GM19193 (cell line): ENCODE data around the gene CD3D.

Experiments used
- POLR2A ChIP-seq: IDR thresholded peaks from 4 replicates; pipeline ENCODE4 v1.6.1; 2011; ENCODE audit not compliant: insufficient read depth, insufficient read length; ENCODE audit errors: extremely low read depth

CD3D gene

GRCh38 chr11:118349475-118349874 lies 7.0 kb upstream of the CD3D start:
- TF ChIP-seq POLR2A: no peak

DNA sequence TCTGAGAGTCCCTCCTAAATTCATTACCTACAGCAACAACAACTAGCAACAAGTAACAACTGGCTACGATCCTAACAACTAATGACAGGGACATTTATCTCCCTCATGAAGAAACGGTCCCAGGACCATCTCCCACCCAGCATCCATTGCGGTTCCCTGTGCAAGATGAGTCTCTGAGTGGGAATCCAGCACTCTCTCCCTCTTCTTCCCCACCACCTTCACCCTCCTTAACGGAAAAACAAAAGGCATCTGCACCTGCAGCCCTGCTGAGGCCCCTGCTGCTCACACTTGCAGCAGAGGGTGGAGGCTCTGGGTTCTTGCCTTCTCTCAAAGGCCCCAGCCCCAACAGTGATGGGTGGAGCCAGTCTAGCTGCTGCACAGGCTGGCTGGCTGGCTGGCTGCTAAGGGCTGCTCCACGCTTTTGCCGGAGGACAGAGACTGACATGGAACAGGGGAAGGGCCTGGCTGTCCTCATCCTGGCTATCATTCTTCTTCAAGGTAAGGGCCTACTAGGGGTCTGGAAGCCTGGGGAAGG lies 1.5 kb upstream of the CD3D start, which contains the start of gene CD3G:
Gene CD3G, plus strand, starts transcription at position 364 of the 535 bp plus-strand sequence. Its CDS starts 80 bp downstream, at position 444.
- no peak for TF ChIP-seq POLR2A

DNA sequence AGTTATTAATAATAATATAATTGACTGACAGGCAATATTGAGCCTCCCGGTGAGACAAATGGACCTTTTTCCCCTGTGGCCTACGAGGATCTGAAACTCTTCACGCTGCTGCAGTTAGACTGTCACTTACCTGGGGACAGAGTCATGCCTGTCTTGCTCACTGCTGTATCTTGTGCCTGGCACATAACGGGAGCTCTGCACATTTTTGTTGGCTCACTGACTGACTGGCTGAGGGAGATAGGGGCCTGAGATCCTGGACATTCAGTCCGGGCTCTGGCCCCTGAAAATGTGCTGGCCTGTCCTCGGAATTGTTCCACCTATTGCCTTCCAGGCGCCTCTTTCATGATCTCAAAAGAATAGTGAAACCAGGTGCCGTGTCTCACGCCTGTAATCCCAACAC lies 743 bp upstream of the CD3D start:
- no peak for TF ChIP-seq POLR2A

DNA sequence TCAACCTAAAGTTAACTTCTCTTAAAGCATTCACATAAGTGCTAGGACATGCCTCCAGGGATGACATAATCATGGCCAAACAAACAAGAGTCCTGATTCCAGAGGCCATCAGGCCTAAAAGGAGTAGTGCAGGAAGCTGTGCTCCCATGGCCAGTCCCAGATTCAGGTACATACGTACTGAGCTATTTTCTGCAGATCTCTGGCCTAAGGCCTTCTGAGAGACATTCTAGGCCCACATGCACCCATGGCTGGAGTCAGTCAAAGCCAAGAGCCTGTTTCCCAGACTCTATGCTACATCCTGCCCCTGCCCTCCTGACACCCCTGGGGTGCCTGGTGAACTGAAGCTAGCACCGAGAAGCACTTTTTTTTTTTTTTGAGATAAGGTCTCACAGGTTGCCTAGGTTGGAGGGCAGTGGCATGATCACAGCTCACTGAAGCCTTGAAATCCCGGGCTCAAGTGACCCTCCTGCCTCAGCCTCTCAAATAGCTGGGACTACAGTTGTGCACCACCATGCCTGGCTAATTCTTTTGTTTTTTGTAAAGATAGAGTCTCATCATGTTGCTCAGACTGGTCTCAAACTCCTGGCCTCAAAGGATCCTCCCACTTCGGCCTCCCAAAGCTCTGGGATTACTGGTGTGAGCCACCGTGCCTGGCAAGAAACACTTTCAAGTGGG lies 553 bp downstream of the CD3D start:
- TF ChIP-seq POLR2A: no peak

GRCh38 chr11:118341261-118341660 lies 1.2 kb downstream of the CD3D start:
- no peak for TF ChIP-seq POLR2A

DNA sequence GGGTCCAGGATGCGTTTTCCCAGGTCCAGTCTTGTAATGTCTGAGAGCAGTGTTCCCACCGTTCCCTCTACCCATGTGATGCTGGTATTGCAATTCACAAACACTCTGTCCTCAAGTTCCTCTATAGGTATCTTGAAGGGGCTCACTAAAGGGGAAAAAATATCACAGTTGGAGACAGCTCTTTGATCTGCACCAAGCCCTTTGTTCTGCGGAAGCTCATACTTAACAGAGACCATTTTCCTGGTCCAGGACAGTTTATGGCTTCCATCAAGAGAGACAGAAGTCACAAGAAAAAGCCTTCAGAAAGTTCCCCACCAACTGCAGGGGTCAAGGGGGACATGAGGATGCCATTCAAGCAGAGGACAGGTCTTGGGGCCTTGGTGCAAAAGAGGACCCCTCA lies 2.1 kb downstream of the CD3D start:
- TF ChIP-seq POLR2A: no peak

- TF ChIP-seq POLR2A: no peak
Measured at GRCh38 chr11:118339281-118339961, 3.1 kb downstream of the CD3D start.

DNA sequence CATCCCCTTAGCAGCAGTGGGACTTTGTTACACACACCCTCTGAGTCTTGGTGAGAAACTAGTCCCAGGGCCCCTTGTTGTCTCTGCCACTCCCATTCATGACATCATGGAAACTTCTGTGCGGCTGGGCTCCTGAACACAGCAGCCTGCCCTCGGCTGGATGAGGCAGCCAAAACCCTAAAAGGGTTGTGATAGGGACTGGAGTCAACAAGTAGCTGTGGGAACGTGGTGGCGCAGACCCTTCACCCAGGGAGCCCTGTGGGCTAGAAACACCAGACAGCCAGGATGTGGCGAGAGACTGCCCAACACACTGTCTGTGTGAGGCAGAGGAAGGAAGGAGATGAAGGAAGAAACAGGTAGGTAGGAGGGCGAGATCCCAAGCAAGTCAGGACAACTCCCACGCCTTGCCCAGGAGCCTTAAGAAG lies 3.9 kb downstream of the CD3D start:
- TF ChIP-seq POLR2A: no peak

DNA sequence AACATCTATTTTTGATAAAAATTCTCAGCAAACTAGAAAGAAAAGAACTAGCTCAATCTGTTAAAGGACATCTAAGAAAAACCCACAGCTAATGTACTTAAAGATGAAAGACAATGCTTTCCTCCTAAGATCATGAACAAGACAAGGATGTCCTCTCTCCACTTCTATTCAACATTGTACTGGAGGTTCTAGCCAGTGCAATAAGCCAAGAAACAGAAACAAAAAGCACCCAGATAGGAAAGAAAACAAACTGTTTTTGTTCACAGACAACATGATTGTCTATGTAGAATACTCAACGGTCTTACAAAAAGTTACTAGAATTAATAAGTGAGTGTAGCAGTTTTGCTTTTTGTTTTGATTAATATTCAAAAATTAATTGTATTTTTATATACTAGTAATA lies 7.8 kb downstream of the CD3D start:
- TF ChIP-seq POLR2A: no peak

DNA sequence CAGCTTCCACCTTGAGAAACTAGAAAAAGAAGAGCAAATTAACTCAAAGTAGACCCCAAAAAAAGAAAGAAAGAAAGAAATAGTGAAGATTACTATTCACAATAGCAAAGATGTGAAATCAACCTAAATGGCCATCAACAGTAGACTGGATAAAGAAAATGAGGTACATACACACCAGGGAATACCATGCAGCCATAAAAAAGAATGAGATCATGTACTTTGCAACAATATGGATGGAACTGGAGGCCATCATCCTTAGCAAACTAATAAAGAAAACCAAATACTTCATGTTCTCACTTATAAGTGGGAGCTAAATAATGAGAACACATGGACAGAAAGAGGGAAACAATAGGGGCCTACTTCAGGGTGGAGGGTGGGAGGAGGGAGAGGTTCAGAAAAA lies 13.8 kb downstream of the CD3D start:
- TF ChIP-seq POLR2A: no peak

DNA sequence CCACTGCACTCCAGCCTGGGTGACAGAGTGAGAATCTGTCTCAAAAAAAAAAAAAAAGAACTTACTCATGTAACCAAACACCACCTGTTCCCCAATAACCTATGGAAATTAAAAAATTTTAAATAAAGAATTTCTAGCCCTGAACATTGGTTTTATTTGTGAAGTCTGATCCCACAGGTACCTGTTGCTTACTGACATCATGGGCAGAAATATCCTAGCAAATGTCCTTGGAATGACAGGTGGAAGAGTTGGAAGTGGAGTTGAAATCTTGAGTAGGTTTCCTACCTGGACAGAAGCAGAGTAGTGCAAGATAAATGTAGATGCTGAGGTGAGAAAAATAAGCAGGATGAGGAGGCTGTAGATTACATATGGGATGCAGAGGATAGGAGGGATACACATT lies 17.2 kb downstream of the CD3D start:
- no peak for TF ChIP-seq POLR2A

GRCh38 chr11:118322721-118323120 lies 19.8 kb downstream of the CD3D start:
- no peak for TF ChIP-seq POLR2A

GRCh38 chr11:118321386-118322082 lies 21.0 kb downstream of the CD3D start:
- TF ChIP-seq POLR2A: no peak

GRCh38 chr11:118320515-118320914 lies 22.0 kb downstream of the CD3D start:
- TF ChIP-seq POLR2A: no peak

GRCh38 chr11:118319337-118319707 lies 23.2 kb downstream of the CD3D start:
- no peak for TF ChIP-seq POLR2A
